Lung (tissue), 12 donors: Measurements from ENCODE around the gene EBF3. TPM values are rescaled to one million over a fixed set of nuclear protein-coding genes. Genes with fewer than 3 reads are reported as not detected.
A peak's percentile ranks its signal among the peaks of the same experiment; 100 is the strongest.

Experiments
- ATAC-seq: fragments of 200-7000 bp; cut with Tn5 transposase; one replicate; pipeline ENCODE4 v1.9.1; 2020; ENCODE audit warnings: moderate number of reproducible peaks; ENCODE audit not compliant: insufficient read depth, low FRiP score
- DNase-seq, 3 donors: peaks; one replicate each; pipeline ENCODE4 v3.0.0-alpha.2; 2013 to 2017
- H3K27ac ChIP-seq, 2 donors: one replicate each; pipeline ENCODE4 v1.5.1; 2013; ENCODE audit warnings: mild to moderate bottlenecking in 2 of 2, moderate library complexity in 2 of 2, control low read depth in 1 of 2, inconsistent platforms in 1 of 2, low read depth in 1 of 2, low read length in 1 of 2
- H3K27me3 ChIP-seq, 3 donors: one replicate each; pipeline ENCODE4 v1.5.1; 2013; ENCODE audit warnings: low read length in 2 of 3; ENCODE audit not compliant: control insufficient read depth in 3 of 3, insufficient read depth in 3 of 3
- H3K36me3 ChIP-seq, 4 donors: one replicate each; pipeline ENCODE4 v1.5.1; 2013; ENCODE audit warnings: low read length in 4 of 4, mild to moderate bottlenecking in 1 of 4, moderate library complexity in 1 of 4; ENCODE audit not compliant: control insufficient read depth in 4 of 4, insufficient read depth in 4 of 4
- H3K4me1 ChIP-seq, 5 donors: one replicate each; pipeline ENCODE4 v1.5.1; 2013; ENCODE audit warnings: low read length in 5 of 5, mild to moderate bottlenecking in 2 of 5, moderate library complexity in 1 of 5; ENCODE audit not compliant: control insufficient read depth in 5 of 5, insufficient read depth in 5 of 5
- H3K4me3 ChIP-seq: one replicate; pipeline ENCODE4 v1.5.1; 2013; ENCODE audit warnings: mild to moderate bottlenecking, control low read depth, moderate library complexity
- H3K9ac ChIP-seq, 2 donors: one replicate each; pipeline ENCODE4 v1.5.1; 2013; ENCODE audit warnings: low read length in 2 of 2, control low read depth in 1 of 2; ENCODE audit not compliant: insufficient read depth in 1 of 2
- H3K9me3 ChIP-seq, 4 donors: one replicate each; pipeline ENCODE4 v1.5.1; 2013; ENCODE audit warnings: low read length in 3 of 4, mild to moderate bottlenecking in 1 of 4, moderate library complexity in 1 of 4; ENCODE audit not compliant: control insufficient read depth in 4 of 4, insufficient read depth in 3 of 4
- WGBS, 2 donors: extraction: QIAGEN DNeasy Blood & Tissue Kit; methylation state at CpG; one replicate each; pipeline ENCODE4 v1.1.7; 2013; 5-methylcytosine and 5-hydroxymethylcytosine counted together
- polyA plus RNA-seq, 2 donors: library from polyadenylated mRNA; stranded (reverse); fragments of 200-250 nt; gene quantifications; one replicate each; pipeline ENCODE4 v1.2.1, GENCODE V29; 2013
- total RNA-seq, 2 donors: library from RNA; depleted of rRNA in 1 of 2; stranded (reverse); fragments of >200 nt in 1 of 2; gene quantifications; one replicate each; pipeline ENCODE4 v1.2.1, GENCODE V29; 2014 to 2021
- TF ChIP-seq, protein P1 (sequence below): IDR thresholded peaks from 2 replicates; pipeline ENCODE4 v1.5.1; 2012; ENCODE audit warnings: mild to moderate bottlenecking; ENCODE audit errors: control extremely low read depth, extremely low read depth
- donor health status: control.
- donor health status: control.
- donor health status: Bipolar disorder and iron deficiency.
- donor health status: healthy.
- donor health status: DM: yes; HTN: yes; CAD: no.

EBF3 gene
- total and polyA plus RNA-seq, 4 donors = 0.06 to 1.1 (median 0.08) TPM; not detected in 1

DNA sequence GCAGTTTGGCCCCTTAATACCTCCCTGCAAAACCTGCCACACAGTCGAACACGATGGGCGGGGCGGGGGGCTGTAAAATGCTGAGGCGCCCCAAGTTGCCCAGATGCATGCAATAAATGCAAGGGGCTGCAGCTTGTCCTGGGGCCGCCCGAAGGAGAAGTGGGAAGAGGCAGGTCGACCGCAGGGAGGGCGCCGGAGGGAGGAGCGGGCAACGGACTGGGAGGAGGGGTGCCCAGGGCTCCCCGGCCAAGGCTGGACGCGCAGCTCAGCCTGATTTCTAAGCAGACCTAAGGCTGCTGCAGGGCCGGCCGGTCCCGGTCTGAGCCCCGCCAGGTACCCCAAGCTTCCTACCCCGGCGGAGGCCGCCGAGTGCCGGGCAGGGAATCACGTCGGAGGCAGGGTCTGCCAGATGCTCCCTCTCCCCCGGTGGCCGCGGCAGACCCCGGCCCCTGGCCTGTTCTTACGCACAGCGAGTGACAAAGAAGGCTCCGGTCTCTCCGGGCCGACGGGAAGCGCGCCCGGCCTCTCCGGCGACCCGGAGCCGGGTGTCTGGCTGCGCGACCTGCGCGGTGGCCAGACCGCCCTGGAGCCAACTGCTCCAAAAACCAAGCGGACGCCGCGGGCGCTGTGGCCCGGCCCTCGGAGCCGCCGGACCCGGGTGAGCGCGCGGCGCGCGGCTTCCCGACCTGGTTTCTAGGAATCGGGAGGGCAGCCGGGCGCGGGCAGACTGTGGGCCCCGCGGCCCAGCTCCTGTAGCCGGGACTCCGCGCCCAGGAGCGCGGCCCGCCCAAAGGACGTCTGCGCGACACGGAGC lies 744 bp upstream of the EBF3 start:
- no peak overlapping the region for H3K27ac ChIP-seq
- DNase-seq (no peak), ATAC-seq (no peak)
- TF ChIP-seq, protein P1, sequence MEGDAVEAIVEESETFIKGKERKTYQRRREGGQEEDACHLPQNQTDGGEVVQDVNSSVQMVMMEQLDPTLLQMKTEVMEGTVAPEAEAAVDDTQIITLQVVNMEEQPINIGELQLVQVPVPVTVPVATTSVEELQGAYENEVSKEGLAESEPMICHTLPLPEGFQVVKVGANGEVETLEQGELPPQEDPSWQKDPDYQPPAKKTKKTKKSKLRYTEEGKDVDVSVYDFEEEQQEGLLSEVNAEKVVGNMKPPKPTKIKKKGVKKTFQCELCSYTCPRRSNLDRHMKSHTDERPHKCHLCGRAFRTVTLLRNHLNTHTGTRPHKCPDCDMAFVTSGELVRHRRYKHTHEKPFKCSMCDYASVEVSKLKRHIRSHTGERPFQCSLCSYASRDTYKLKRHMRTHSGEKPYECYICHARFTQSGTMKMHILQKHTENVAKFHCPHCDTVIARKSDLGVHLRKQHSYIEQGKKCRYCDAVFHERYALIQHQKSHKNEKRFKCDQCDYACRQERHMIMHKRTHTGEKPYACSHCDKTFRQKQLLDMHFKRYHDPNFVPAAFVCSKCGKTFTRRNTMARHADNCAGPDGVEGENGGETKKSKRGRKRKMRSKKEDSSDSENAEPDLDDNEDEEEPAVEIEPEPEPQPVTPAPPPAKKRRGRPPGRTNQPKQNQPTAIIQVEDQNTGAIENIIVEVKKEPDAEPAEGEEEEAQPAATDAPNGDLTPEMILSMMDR = no peak
- WGBS, 2 donors = 3 to 6% methylated on average over 52 to 82 of the region's 82 CpGs
- peaks cover 0 to 6% (median 0%) of the 10 kb centered on the region in 4 donors for H3K9me3 ChIP-seq
- H3K4me3 ChIP-seq = no peak overlapping the region
- H3K9ac ChIP-seq = no peak overlapping the region
- H3K36me3 ChIP-seq = no peaks in the 10 kb centered on the region
- H3K27me3 ChIP-seq = peaks cover 57 to 76% (median 76%) of the 10 kb centered on the region in 3 donors
- peaks cover 0 to 12% (median 0%) of the 10 kb centered on the region in 5 donors for H3K4me1 ChIP-seq

DNA sequence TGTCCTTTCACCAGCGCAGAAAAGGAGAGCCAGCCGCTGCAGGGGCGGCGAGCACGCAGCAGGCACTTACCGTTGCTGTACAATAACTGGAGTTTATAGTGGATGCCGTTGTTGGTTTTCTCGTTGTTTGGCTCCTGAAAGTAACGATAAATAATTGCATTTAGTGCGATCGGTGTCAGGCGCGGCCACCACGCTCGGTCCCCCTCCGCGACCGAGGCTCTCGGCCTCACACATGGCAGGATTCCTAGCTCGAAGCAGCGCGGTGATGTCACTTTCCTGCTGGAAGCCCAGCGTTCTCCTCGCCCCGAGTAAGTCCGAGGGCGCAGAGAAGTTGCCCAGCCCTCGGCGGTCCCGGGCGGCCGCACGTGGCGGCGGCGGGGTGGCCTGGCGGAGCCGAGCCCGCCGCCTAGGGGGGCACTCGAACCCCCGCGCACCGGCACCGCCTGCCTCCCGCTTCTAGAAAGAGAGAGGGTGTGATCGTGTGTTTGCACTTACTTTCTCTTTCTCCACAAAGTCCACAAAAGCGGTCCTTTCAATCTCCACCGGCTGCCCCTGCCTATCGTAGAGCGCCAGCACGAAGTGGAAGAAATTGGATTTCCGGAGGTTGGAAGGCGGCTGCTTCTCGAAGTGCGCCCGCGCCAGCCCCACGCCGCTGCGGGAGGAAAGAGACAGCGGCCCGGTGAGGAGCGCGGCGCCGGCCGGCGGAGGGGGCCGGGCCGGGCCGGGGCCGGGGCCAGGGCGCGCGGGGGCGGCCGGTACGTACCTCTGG lies 1.0 kb downstream of the EBF3 start:
- Histone ChIP-seq H3K4me3 (peak overlapping the region; percentile 37), H3K27ac (peak overlapping the region in 1 of 2 donors; percentile 77), H3K4me1 (peaks cover 0 to 22% (median 0%) of the 10 kb centered on the region in 5 donors), H3K27me3 (peaks cover 53 to 70% (median 69%) of the 10 kb centered on the region in 3 donors), H3K9ac (no peak overlapping the region), H3K36me3 (no peaks in the 10 kb centered on the region), H3K9me3 (peaks cover 0 to 7% (median 0%) of the 10 kb centered on the region in 4 donors)
- TF ChIP-seq, protein P1 = no peak
- peak; percentile 61 to 73 (median 70) for DNase-seq
- no peak for ATAC-seq
- WGBS, 2 donors = 2 to 4% methylated on average over 61 to 79 of the region's 79 CpGs

DNA sequence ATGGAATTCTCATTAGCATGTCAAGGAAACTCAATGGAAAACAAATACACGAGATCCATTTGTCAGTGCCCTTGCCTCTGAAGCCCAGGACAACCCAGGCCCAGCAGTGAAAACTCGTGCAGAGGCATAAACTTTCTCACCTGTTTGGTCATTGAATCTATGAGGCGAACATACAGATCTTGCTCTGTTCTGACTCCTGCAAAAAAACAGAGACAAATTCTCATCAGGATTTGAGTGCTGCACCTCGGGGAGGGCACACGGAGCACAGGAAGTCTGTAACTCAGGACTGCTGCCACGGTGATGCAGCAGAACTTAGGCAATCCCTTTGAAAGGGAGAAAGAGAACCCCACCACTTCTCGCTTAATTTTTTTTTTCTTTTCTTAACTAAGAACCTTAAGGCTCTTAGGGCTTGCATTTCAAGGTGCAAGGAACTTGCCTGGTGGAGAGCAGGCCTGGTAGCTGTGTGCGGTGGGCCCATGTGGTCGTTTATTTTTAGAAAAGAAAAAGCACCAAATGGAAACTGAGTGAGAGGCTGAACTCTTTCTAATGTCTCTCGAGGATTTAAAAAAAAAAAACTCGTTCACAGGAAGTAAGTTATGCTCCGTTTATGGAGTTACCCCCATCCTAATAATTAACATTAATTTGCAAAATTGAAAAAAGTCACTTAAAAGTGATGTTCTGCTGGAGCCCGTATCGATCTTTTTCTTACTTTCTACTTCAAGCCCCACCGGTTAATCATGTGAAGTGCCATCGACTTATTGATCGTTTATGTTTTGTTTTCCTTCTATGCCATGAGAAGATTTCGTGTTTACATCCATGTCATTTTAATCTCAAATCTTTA lies 1.8 kb downstream of the EBF3 start:
- WGBS, 2 donors = 8 to 13% methylated on average over 18 of the region's 18 CpGs
- peak overlapping the region in 1 of 2 donors; percentile 77 for H3K27ac ChIP-seq
- no peak for ATAC-seq
- no peaks in the 10 kb centered on the region for H3K36me3 ChIP-seq
- H3K27me3 ChIP-seq = peaks cover 53 to 70% (median 70%) of the 10 kb centered on the region in 3 donors
- H3K4me3 ChIP-seq = no peak overlapping the region
- H3K4me1 ChIP-seq = peaks cover 0 to 22% (median 0%) of the 10 kb centered on the region in 5 donors
- TF ChIP-seq, protein P1 = no peak
- peak; percentile 35 to 73 (median 44) for DNase-seq
- no peak overlapping the region for H3K9ac ChIP-seq
- H3K9me3 ChIP-seq = peaks cover 0 to 7% (median 0%) of the 10 kb centered on the region in 4 donors
